Measurements from ENCODE around the gene MINAR2. TPM values are rescaled to one million over a fixed set of nuclear protein-coding genes. Genes with fewer than 3 reads are reported as not detected.

Gene MINAR2
- total RNA-seq, 2 donors from 2014 or later, result not detected

GRCh38 chr5:129743541-129744187 is 4.2 kb upstream of the MINAR2 start:
- Histone ChIP-seq H3K9me3 (no peaks in the 10 kb centered on the region), H3K27me3 (no peaks in the 10 kb centered on the region), H3K27ac (no peak overlapping the region), H3K4me1 (no peaks in the 10 kb centered on the region), H3K4me3 (no peak overlapping the region), H3K36me3 (replicated peaks in 1 of 2; ENCODE audit: insufficient read depth in 1 of 2, low read depth in 2 of 2) (no peaks in the 10 kb centered on the region)
- intact Hi-C loops (cut with DNase I), result no loop called here
- no peak for DNase-seq
- TF ChIP-seq CTCF (IDR thresholded peaks at IDR 0.05), result no peak
- TF ChIP-seq POLR2A (IDR thresholded peaks at IDR 0.05), result no peak
- WGBS, 2 donors, result 45% methylated on average over 2 of the region's 2 CpGs
- ATAC-seq, result no peak

GRCh38 chr5:129745997-129746396 is 1.9 kb upstream of the MINAR2 start:
- no peaks in the 10 kb centered on the region for H3K27me3 ChIP-seq
- H3K9me3 ChIP-seq, result no peaks in the 10 kb centered on the region
- no peak overlapping the region for H3K27ac ChIP-seq
- intact Hi-C loops (cut with DNase I), result no loop called here
- no peak overlapping the region for H3K4me3 ChIP-seq
- H3K4me1 ChIP-seq, result no peaks in the 10 kb centered on the region
- no peaks in the 10 kb centered on the region for H3K36me3 ChIP-seq (replicated peaks in 1 of 2; ENCODE audit: insufficient read depth in 1 of 2, low read depth in 2 of 2)
- ATAC-seq (no peak), DNase-seq (no peak)
- TF ChIP-seq CTCF (IDR thresholded peaks at IDR 0.05), result no peak
- TF ChIP-seq POLR2A (IDR thresholded peaks at IDR 0.05), result no peak
- 73 to 86% methylated on average over 4 of the region's 4 CpGs for WGBS, 2 donors

- Histone ChIP-seq H3K27me3 (no peaks in the 10 kb centered on the region), H3K36me3 (replicated peaks in 1 of 2; ENCODE audit: insufficient read depth in 1 of 2, low read depth in 2 of 2) (no peaks in the 10 kb centered on the region), H3K4me1 (no peaks in the 10 kb centered on the region), H3K4me3 (no peak overlapping the region), H3K27ac (no peak overlapping the region), H3K9me3 (no peaks in the 10 kb centered on the region)
- WGBS, 2 donors, result 80 to 91% methylated on average over 2 of the region's 2 CpGs
- ATAC-seq, result no peak
- TF ChIP-seq CTCF (IDR thresholded peaks at IDR 0.05), result no peak
- TF ChIP-seq POLR2A (IDR thresholded peaks at IDR 0.05), result no peak
- no peak for DNase-seq
- intact Hi-C loops (cut with DNase I), result no loop called here
These were observed 1.0 kb upstream of the MINAR2 start for GRCh38 chr5:129746876-129747275.

- 50 to 62% methylated on average over 1 of the region's 1 CpG for WGBS, 2 donors
- intact Hi-C loops (cut with DNase I), result no loop called here
- no peak overlapping the region for H3K4me3 ChIP-seq
- no peaks in the 10 kb centered on the region for H3K9me3 ChIP-seq
- H3K27me3 ChIP-seq, result no peaks in the 10 kb centered on the region
- H3K27ac ChIP-seq, result no peak overlapping the region
- TF ChIP-seq POLR2A (IDR thresholded peaks at IDR 0.05) (no peak), CTCF (IDR thresholded peaks at IDR 0.05) (no peak)
- ATAC-seq, result no peak
- no peaks in the 10 kb centered on the region for H3K36me3 ChIP-seq (replicated peaks in 1 of 2; ENCODE audit: insufficient read depth in 1 of 2, low read depth in 2 of 2)
- DNase-seq, result no peak
- H3K4me1 ChIP-seq, result no peaks in the 10 kb centered on the region
These were observed 1.3 kb downstream of the MINAR2 start for GRCh38 chr5:129748913-129749880.
